MM.1S (cell line): ENCODE results near the gene CABLES2.

ENCODE experiments used
- DNase-seq: peaks from one replicate; pipeline ENCODE4 v3.0.0-alpha.2; 2015
- H2AFZ ChIP-seq: fragments of 300-600 bp; sonication (generic); 2 replicates; pipeline ENCODE4 v1.6.0; 2016; ENCODE audit warnings: antibody characterized with exemption, low read length
- H3F3A ChIP-seq: fragments of 300-600 bp; sonication (generic); 2 replicates; pipeline ENCODE4 v1.6.1; 2016; ENCODE audit warnings: mild to moderate bottlenecking, antibody characterized with exemption, low read length, moderate library complexity, mixed read lengths; ENCODE audit not compliant: insufficient read depth
- H3K27ac ChIP-seq: fragments of 300-600 bp; sonication (generic); 2 replicates; pipeline ENCODE4 v1.5.1; 2016; ENCODE audit warnings: mild to moderate bottlenecking, low read length
- H3K27me3 ChIP-seq: fragments of 300-600 bp; sonication (generic); replicated peaks from 2 replicates; pipeline ENCODE4 v1.6.0; 2016; ENCODE audit warnings: low read length; ENCODE audit not compliant: insufficient read depth
- H3K36me3 ChIP-seq: fragments of 300-600 bp; sonication (generic); replicated peaks from 2 replicates; pipeline ENCODE4 v1.6.1; 2016; ENCODE audit warnings: mild to moderate bottlenecking, low read length, mixed read lengths; ENCODE audit not compliant: insufficient read depth
- H3K4me1 ChIP-seq: fragments of 300-600 bp; sonication (generic); 2 replicates; pipeline ENCODE4 v1.6.1; 2016; ENCODE audit warnings: low read length, mixed read lengths
- H3K4me2 ChIP-seq: fragments of 300-600 bp; sonication (generic); 2 replicates; pipeline ENCODE4 v1.6.0; 2016; ENCODE audit warnings: low read depth, low read length
- H3K4me3 ChIP-seq: fragments of 300-600 bp; sonication (generic); 2 replicates; pipeline ENCODE4 v1.5.1; 2016; ENCODE audit warnings: low read length, mixed read lengths
- H3K79me2 ChIP-seq: fragments of 300-600 bp; sonication (generic); 2 replicates; pipeline ENCODE4 v1.6.1; 2016; ENCODE audit warnings: mixed run types, low read length, mixed read lengths
- H3K9ac ChIP-seq: fragments of 300-600 bp; sonication (generic); 2 replicates; pipeline ENCODE4 v1.6.1; 2016; ENCODE audit warnings: low read length, mixed read lengths
- H3K9me2 ChIP-seq: fragments of 300-600 bp; sonication (generic); replicated peaks from 2 replicates; pipeline ENCODE4 v1.6.1; 2016; ENCODE audit warnings: mild to moderate bottlenecking, low read length, mixed read lengths; ENCODE audit not compliant: insufficient read depth
- H3K9me3 ChIP-seq: fragments of 300-600 bp; sonication (generic); replicated peaks from 2 replicates; pipeline ENCODE4 v1.6.1; 2016; ENCODE audit warnings: mild to moderate bottlenecking, low read length, mixed read lengths; ENCODE audit not compliant: insufficient read depth
- H4K20me1 ChIP-seq: fragments of 300-600 bp; sonication (generic); 2 replicates; pipeline ENCODE4 v1.6.1; 2016; ENCODE audit warnings: mild to moderate bottlenecking, low read length, moderate library complexity, mixed read lengths; ENCODE audit not compliant: insufficient read depth
- CTCF ChIP-seq: fragments of 300-600 bp; sonication (generic); IDR thresholded peaks from 2 replicates; pipeline ENCODE4 v1.5.1; 2016; ENCODE audit warnings: antibody characterized with exemption, low read length, mixed read lengths
- EZH2 ChIP-seq: fragments of 300-600 bp; sonication (generic); optimal IDR thresholded peaks from 2 replicates; pipeline ENCODE3; 2017; ENCODE audit warnings: low read depth, mild to moderate bottlenecking, antibody characterized with exemption, low read length, mixed read lengths
- EZH2phosphoT487 ChIP-seq: fragments of 300-600 bp; sonication (generic); IDR thresholded peaks from 2 replicates; pipeline ENCODE4 v1.6.1; 2018; ENCODE audit warnings: antibody characterized with exemption, low read length

CABLES2 gene

DNA sequence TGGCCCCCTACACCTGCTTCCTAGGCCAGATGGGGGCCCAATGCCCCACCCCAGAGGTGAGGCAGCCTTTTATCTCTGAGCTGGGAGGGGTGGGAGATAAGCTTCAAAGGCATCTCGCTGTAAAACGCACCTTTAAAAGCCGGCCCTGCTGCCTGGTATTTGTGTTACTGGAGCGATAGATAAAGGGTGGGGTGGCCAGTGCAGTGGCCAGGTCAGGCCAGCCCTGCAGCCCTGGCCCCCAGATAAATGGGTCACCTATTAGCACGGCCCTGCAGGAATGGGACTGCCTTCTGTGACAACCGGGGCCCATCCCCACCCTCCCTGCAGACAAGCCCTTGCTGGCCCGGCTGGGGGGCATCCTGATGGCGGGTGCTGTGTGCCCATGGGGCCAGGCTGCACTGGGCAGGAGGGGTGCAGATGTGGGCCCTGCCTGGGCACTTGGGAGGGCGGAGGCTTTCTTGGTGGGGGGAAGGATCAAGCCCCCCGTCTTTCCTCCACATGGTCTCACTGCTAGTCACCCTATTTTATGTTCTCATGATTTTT is 23.3 kb upstream of the CABLES2 start:
- DNase-seq: no peak
- H3K4me1 ChIP-seq: no peaks in the 10 kb centered on the region
- no peaks in the 10 kb centered on the region for H3K9me3 ChIP-seq
- no peaks in the 10 kb centered on the region for H3K36me3 ChIP-seq
- TF ChIP-seq CTCF (no peak), EZH2 (no peak), EZH2phosphoT487 (no peak)
- H2AFZ ChIP-seq: no peak overlapping the region
- H3F3A ChIP-seq: no peaks in the 10 kb centered on the region
- peaks cover 99% of the 10 kb centered on the region for H3K27me3 ChIP-seq
- H4K20me1 ChIP-seq: no peaks in the 10 kb centered on the region
- H3K27ac ChIP-seq: no peak overlapping the region
- H3K9me2 ChIP-seq: no peaks in the 10 kb centered on the region
- no peak overlapping the region for H3K4me3 ChIP-seq
- no peaks in the 10 kb centered on the region for H3K79me2 ChIP-seq
- no peak overlapping the region for H3K4me2 ChIP-seq
- no peak overlapping the region for H3K9ac ChIP-seq

GRCh38 chr20:62429455-62430310 is 22.6 kb upstream of the CABLES2 start:
- Histone ChIP-seq H3K27me3 (peaks cover 99% of the 10 kb centered on the region), H3K4me3 (no peak overlapping the region), H3K36me3 (no peaks in the 10 kb centered on the region), H3K27ac (no peak overlapping the region), H3K79me2 (no peaks in the 10 kb centered on the region), H3K9ac (no peak overlapping the region), H3K4me1 (no peaks in the 10 kb centered on the region), H3K9me2 (no peaks in the 10 kb centered on the region), H2AFZ (no peak overlapping the region), H4K20me1 (no peaks in the 10 kb centered on the region), H3K9me3 (no peaks in the 10 kb centered on the region), H3K4me2 (no peak overlapping the region), H3F3A (no peaks in the 10 kb centered on the region)
- TF ChIP-seq EZH2 (no peak), CTCF (no peak), EZH2phosphoT487 (no peak)
- no peak for DNase-seq

DNA sequence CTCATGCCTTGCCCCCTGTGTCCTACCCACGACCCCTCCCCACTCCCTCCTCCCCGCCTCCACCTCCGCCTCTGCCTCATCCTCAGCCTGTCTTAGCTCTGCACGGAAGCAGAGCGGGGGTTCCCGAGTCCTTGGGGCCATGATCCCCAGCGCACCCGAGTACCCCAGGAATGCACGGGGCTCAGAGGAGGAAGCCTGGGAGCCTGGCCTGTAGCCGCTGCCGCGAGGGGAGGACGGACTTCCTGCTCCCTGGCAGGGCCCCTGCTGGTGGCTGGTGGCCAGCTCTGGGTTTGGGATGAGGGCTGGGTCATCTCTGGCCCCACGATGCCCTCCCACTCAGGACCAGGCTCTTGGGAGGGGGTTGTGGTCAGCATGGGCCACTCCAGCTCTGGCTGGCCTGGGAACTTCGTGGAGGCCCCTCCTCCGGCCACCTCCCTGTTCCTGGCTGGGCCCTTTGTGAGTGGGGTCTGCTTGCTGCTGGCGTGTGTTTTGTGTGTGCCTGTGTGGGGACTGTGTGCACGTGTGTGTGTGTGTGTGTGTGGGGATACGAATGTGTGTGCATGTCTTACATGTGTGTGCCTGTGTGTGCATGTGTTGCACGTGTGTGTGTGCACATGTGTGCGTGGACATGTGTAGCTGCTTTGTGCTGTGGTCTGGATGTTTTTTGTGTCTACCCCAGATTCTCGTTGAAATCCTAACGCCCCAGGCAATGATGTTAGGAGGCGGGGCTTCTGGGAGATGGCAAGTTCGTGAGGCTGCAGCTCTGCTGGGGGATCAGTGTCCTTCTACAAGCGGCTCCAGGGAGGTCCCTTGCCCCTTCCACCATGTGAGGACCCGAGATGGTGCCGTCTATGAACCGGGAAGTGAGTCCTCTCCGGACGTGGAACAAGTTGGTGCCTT is 21.6 kb upstream of the CABLES2 start:
- H3K9ac ChIP-seq: no peak overlapping the region
- H3K9me3 ChIP-seq: no peaks in the 10 kb centered on the region
- no peaks in the 10 kb centered on the region for H3K79me2 ChIP-seq
- no peak for TF ChIP-seq EZH2phosphoT487
- TF ChIP-seq CTCF: no peak
- no peak for TF ChIP-seq EZH2
- H4K20me1 ChIP-seq: no peaks in the 10 kb centered on the region
- no peak overlapping the region for H2AFZ ChIP-seq
- no peak overlapping the region for H3K27ac ChIP-seq
- H3K36me3 ChIP-seq: no peaks in the 10 kb centered on the region
- DNase-seq: no peak
- no peaks in the 10 kb centered on the region for H3K4me1 ChIP-seq
- no peaks in the 10 kb centered on the region for H3F3A ChIP-seq
- no peak overlapping the region for H3K4me2 ChIP-seq
- H3K27me3 ChIP-seq: peaks cover 99% of the 10 kb centered on the region
- no peaks in the 10 kb centered on the region for H3K9me2 ChIP-seq
- H3K4me3 ChIP-seq: no peak overlapping the region
